PC-3 (cell line): ENCODE results near the gene UNK. TPM values are rescaled to one million over a fixed set of nuclear protein-coding genes. Genes with fewer than 3 reads are reported as not detected.

ENCODE experiments used
- ATAC-seq: fragments of 200-7000 bp; cut with Tn5 transposase; 2 replicates; pipeline ENCODE4 v1.9.1; 2020; ENCODE audit warnings: mild to moderate bottlenecking, moderate library complexity
- BruUV-seq: library from RNA; stranded (reverse); fragments of 400-500 nt; replicated peaks from 2 replicates; lab custom pipeline; 2021; lab: Mats Ljungman, UMichigan
- CTCF ChIA-PET: fragments of 300-600 bp; sonication (Branson Sonifier 250); formaldehyde crosslinking; loops from one replicate; lab custom pipeline; 2022; ENCODE audit warnings: antibody characterized with exemption; lab: Charles Lee
- POLR2A ChIA-PET: fragments of 300-600 bp; sonication (Branson Sonifier 250); formaldehyde crosslinking; loops from one replicate; lab custom pipeline; 2022; ENCODE audit warnings: antibody characterized with exemption; ENCODE audit not compliant: unreplicated experiment; lab: Charles Lee
- DNase-seq: peaks from one replicate; pipeline ENCODE4 v3.0.0-alpha.2; 2015
- H2AFZ ChIP-seq: fragments of 300-600 bp; sonication (generic); 2 replicates; pipeline ENCODE4 v1.6.0; 2016; ENCODE audit warnings: antibody characterized with exemption, low read length
- H3F3A ChIP-seq: fragments of 300-600 bp; sonication (generic); one replicate; pipeline ENCODE4 v1.6.0; 2017; ENCODE audit warnings: antibody characterized with exemption, low read length, control low read depth, mild to moderate bottlenecking; ENCODE audit not compliant: unreplicated experiment
- H3K27ac ChIP-seq: fragments of 300-600 bp; sonication (generic); 2 replicates; pipeline ENCODE4 v1.5.1; 2016; ENCODE audit warnings: mild to moderate bottlenecking, low read length
- H3K27me3 ChIP-seq: fragments of 300-600 bp; sonication (generic); 2 replicates; pipeline ENCODE4 v1.6.1; 2016; ENCODE audit warnings: low read length, mixed read lengths
- H3K36me3 ChIP-seq: fragments of 300-600 bp; sonication (generic); 2 replicates; pipeline ENCODE4 v1.6.1; 2016; ENCODE audit warnings: low read depth, mixed run types, low read length, mixed read lengths
- H3K4me1 ChIP-seq: fragments of 300-600 bp; sonication (generic); 2 replicates; pipeline ENCODE4 v1.5.1; 2016; ENCODE audit warnings: low read length; ENCODE audit not compliant: insufficient read depth
- H3K4me2 ChIP-seq: fragments of 300-600 bp; sonication (generic); 2 replicates; pipeline ENCODE4 v1.6.0; 2016; ENCODE audit warnings: low read length
- H3K4me3 ChIP-seq: fragments of 300-600 bp; sonication (generic); 2 replicates; pipeline ENCODE4 v1.5.1; 2016; ENCODE audit warnings: mild to moderate bottlenecking, low read length, mixed read lengths
- H3K79me2 ChIP-seq: fragments of 300-600 bp; sonication (generic); 2 replicates; pipeline ENCODE4 v1.6.1; 2017; ENCODE audit warnings: low read length, mixed read lengths
- H3K9ac ChIP-seq: fragments of 300-600 bp; sonication (generic); 2 replicates; pipeline ENCODE4 v1.6.0; 2016; ENCODE audit warnings: mild to moderate bottlenecking, low read length
- H3K9me2 ChIP-seq: fragments of 300-600 bp; sonication (generic); replicated peaks from 2 replicates; pipeline ENCODE4 v1.6.1; 2016; ENCODE audit warnings: mixed run types, low read length, mixed read lengths
- H3K9me3 ChIP-seq: fragments of 300-600 bp; sonication (generic); 2 replicates; pipeline ENCODE4 v1.6.1; 2016; ENCODE audit warnings: low read length, mixed read lengths
- H4K20me1 ChIP-seq: fragments of 300-600 bp; sonication (generic); 2 replicates; pipeline ENCODE4 v1.6.1; 2016; ENCODE audit warnings: low read length, mixed read lengths
- CTCF ChIP-seq: fragments of 300-600 bp; sonication (generic); conservative IDR thresholded peaks from 2 replicates; pipeline ENCODE4 v1.5.1; 2017; ENCODE audit warnings: antibody characterized with exemption, low read depth, mild to moderate bottlenecking, low read length
- EZH2 ChIP-seq: fragments of 300-600 bp; sonication (generic); IDR thresholded peaks from one replicate; pipeline ENCODE4 v1.6.1; 2017; ENCODE audit warnings: antibody characterized with exemption, mild to moderate bottlenecking, low read length; ENCODE audit not compliant: unreplicated experiment
- EZH2phosphoT487 ChIP-seq: fragments of 300-600 bp; sonication (generic); IDR thresholded peaks from 2 replicates; pipeline ENCODE4 v1.6.1; 2018; ENCODE audit warnings: mild to moderate bottlenecking, antibody characterized with exemption, low read length, borderline replicate concordance
- intact Hi-C: fragments of 100-400 bp; cut with micrococcal nuclease; formaldehyde crosslinking; loops from 2 replicates; pipeline ENCODE4 v1.9.0; 2023
- total RNA-seq: library from RNA; depleted of rRNA; stranded (reverse); fragments of >200 nt; gene quantifications from 2 replicates; pipeline ENCODE4 v1.2.3, GENCODE V29; 2014

The UNK gene
- total RNA-seq, 1 experiment from 2014 or later = 21.8 TPM

- Histone ChIP-seq H3K4me2 (no peak overlapping the region), H3K9ac (no peak overlapping the region), H3K9me2 (no peaks in the 10 kb centered on the region), H3F3A (no peaks in the 10 kb centered on the region), H3K4me3 (no peak overlapping the region), H4K20me1 (no peaks in the 10 kb centered on the region), H3K9me3 (no peaks in the 10 kb centered on the region), H2AFZ (no peak overlapping the region), H3K27me3 (no peaks in the 10 kb centered on the region), H3K36me3 (peaks cover 14% of the 10 kb centered on the region; the same call in 1 of the 2 replicates), H3K27ac (no peak overlapping the region), H3K79me2 (no peaks in the 10 kb centered on the region), H3K4me1 (peaks cover 12% of the 10 kb centered on the region)
- CTCF ChIA-PET = interaction anchor here (1.0 kb wide), 1 partner anchor 54 kb away, joined by 5 read pairs; the partner anchor contains the start of gene GALK1
- ATAC-seq (no peak), DNase-seq (peak; percentile 30)
- POLR2A ChIA-PET = no interaction called here
- intact Hi-C loops = no loop called here
- no TSS peak for BruUV-seq
- TF ChIP-seq CTCF (0 out of 2 replicates have a peak, but pooled peaks have one; percentile 27), EZH2phosphoT487 (no peak), EZH2 (no peak)
Observed at GRCh38 chr17:75819116-75819515, 34.5 kb downstream of the UNK start.

- Histone ChIP-seq H4K20me1 (no peaks in the 10 kb centered on the region), H3K79me2 (no peaks in the 10 kb centered on the region), H3K4me1 (peaks cover 9% of the 10 kb centered on the region), H3K27ac (no peak overlapping the region), H3K36me3 (peaks cover 14% of the 10 kb centered on the region; the same call in 1 of the 2 replicates), H3K9ac (no peak overlapping the region), H3F3A (no peaks in the 10 kb centered on the region), H3K4me2 (no peak overlapping the region), H3K4me3 (no peak overlapping the region), H3K27me3 (no peaks in the 10 kb centered on the region), H3K9me2 (no peaks in the 10 kb centered on the region), H3K9me3 (no peaks in the 10 kb centered on the region), H2AFZ (no peak overlapping the region)
- POLR2A ChIA-PET = no interaction called here
- no peak for DNase-seq
- no TSS peak for BruUV-seq
- no peak for TF ChIP-seq EZH2phosphoT487
- TF ChIP-seq EZH2 = no peak
- no peak for TF ChIP-seq CTCF
- ATAC-seq = no peak
- CTCF ChIA-PET = no interaction called here
- intact Hi-C loops = no loop called here
Observed at GRCh38 chr17:75819678-75820077, 35.1 kb downstream of the UNK start.

- no TSS peak for BruUV-seq
- no peak overlapping the region for H3K4me3 ChIP-seq
- no peak for TF ChIP-seq EZH2phosphoT487
- TF ChIP-seq EZH2 = no peak
- no peak for TF ChIP-seq CTCF
- intact Hi-C loops = no loop called here
- ATAC-seq (no peak), DNase-seq (no peak)
- peaks cover 14% of the 10 kb centered on the region; the same call in 1 of the 2 replicates for H3K36me3 ChIP-seq
- H3K4me2 ChIP-seq = no peak overlapping the region
- H3K9me2 ChIP-seq = no peaks in the 10 kb centered on the region
- no peaks in the 10 kb centered on the region for H3F3A ChIP-seq
- H3K79me2 ChIP-seq = no peaks in the 10 kb centered on the region
- peaks cover 2% of the 10 kb centered on the region for H3K4me1 ChIP-seq
- POLR2A ChIA-PET = interaction anchor here (0.7 kb wide), 1 partner anchor 37 kb away, joined by 8 read pairs; no protein-coding TSS in a partner anchor
- H3K9ac ChIP-seq = no peak overlapping the region
- no peak overlapping the region for H3K27ac ChIP-seq
- no peaks in the 10 kb centered on the region for H3K27me3 ChIP-seq
- no peaks in the 10 kb centered on the region for H3K9me3 ChIP-seq
- H4K20me1 ChIP-seq = no peaks in the 10 kb centered on the region
- no peak overlapping the region for H2AFZ ChIP-seq
- CTCF ChIA-PET = interaction anchor here (0.6 kb wide), 1 partner anchor 35 kb away, joined by 3 read pairs; the partner anchor contains the start of gene WBP2
Observed at GRCh38 chr17:75820094-75821080, 35.8 kb downstream of the UNK start.
